HEK293 (cell line): ENCODE measurements around the gene EFCAB9.

Experiments used
- CTCF ChIA-PET: fragments of 350-600 bp; formaldehyde crosslinking; extraction: SDS; loops from one replicate; lab custom pipeline; 2021; ENCODE audit warnings: antibody characterized with exemption; lab: Yijun Ruan, JAX
- POLR2A ChIA-PET: fragments of 300-600 bp; formaldehyde crosslinking; extraction: SDS; loops from one replicate; lab custom pipeline; 2020; ENCODE audit warnings: antibody characterized with exemption, inconsistent platforms; lab: Yijun Ruan, JAX
- H3K27ac ChIP-seq: fragments of 200-500 bp; sonication (Bioruptor generic); 2 replicates; pipeline ENCODE4 v1.5.1; 2014; ENCODE audit warnings: low read depth, low read length, control low read depth, inconsistent platforms; ENCODE audit errors: extremely low read depth
- H3K36me3 ChIP-seq, 2 experiments: fragments of 200-500 bp in 1 of 2; sonication (Bioruptor generic) in 1 of 2; 1 replicate in 1 of 2; 2 replicates in 1 of 2; pipeline ENCODE4 v1.5.1; 2014 to 2017; ENCODE audit warnings: inconsistent platforms in 2 of 2, low read length in 2 of 2; ENCODE audit not compliant: control insufficient read depth in 2 of 2, insufficient read depth in 1 of 2
- H3K4me1 ChIP-seq: fragments of 200-500 bp; sonication (Bioruptor generic); 2 replicates; pipeline ENCODE4 v1.5.1; 2014; ENCODE audit warnings: mild to moderate bottlenecking, low read length, inconsistent platforms; ENCODE audit not compliant: control insufficient read depth, insufficient read depth
- H3K4me3 ChIP-seq: 2 replicates; pipeline ENCODE4 v1.5.1; 2011; ENCODE audit warnings: low read depth, mild to moderate bottlenecking, control low read depth, low read length, moderate library complexity
- H3K9me3 ChIP-seq: fragments of 200-500 bp; sonication (Bioruptor generic); 2 replicates; pipeline ENCODE4 v1.5.1; 2014; ENCODE audit warnings: low read depth, low read length, inconsistent platforms; ENCODE audit not compliant: control insufficient read depth, insufficient read depth
- EGR2 ChIP-seq: fragments of 450-650 bp; formaldehyde crosslinking; IDR thresholded peaks from 2 replicates; pipeline ENCODE4 v1.5.1; 2016; ENCODE audit warnings: low read depth, missing biosample characterization, missing genetic modification characterization
- GFI1B ChIP-seq: fragments of 450-650 bp; formaldehyde crosslinking; IDR thresholded peaks from 2 replicates; pipeline ENCODE4 v1.5.1; 2016; ENCODE audit warnings: missing biosample characterization, missing genetic modification characterization
- GLI4 ChIP-seq: fragments of 450-650 bp; formaldehyde crosslinking; IDR thresholded peaks from 2 replicates; pipeline ENCODE4 v1.5.1; 2016; ENCODE audit warnings: missing biosample characterization, missing genetic modification characterization
- GLIS2 ChIP-seq: fragments of 450-650 bp; formaldehyde crosslinking; IDR thresholded peaks from 2 replicates; pipeline ENCODE4 v1.5.1; 2016; ENCODE audit warnings: missing biosample characterization, missing genetic modification characterization
- KLF1 ChIP-seq: fragments of 450-650 bp; formaldehyde crosslinking; IDR thresholded peaks from 2 replicates; pipeline ENCODE4 v1.5.1; 2016; ENCODE audit warnings: missing biosample characterization, missing genetic modification characterization
- MYNN ChIP-seq: fragments of 450-650 bp; formaldehyde crosslinking; IDR thresholded peaks from 2 replicates; pipeline ENCODE4 v1.5.1; 2016; ENCODE audit warnings: missing biosample characterization, missing genetic modification characterization, borderline replicate concordance
- WT1 ChIP-seq: fragments of 450-650 bp; formaldehyde crosslinking; IDR thresholded peaks from 2 replicates; pipeline ENCODE4 v1.5.1; 2016; ENCODE audit warnings: missing biosample characterization, missing genetic modification characterization
- ZBTB21 ChIP-seq: fragments of 450-650 bp; formaldehyde crosslinking; IDR thresholded peaks from 2 replicates; pipeline ENCODE4 v1.5.1; 2017; ENCODE audit warnings: missing biosample characterization, missing genetic modification characterization
- ZBTB48 ChIP-seq: fragments of 450-650 bp; formaldehyde crosslinking; IDR thresholded peaks from 2 replicates; pipeline ENCODE4 v1.5.1; 2016; ENCODE audit warnings: missing biosample characterization, missing genetic modification characterization
- ZFP37 ChIP-seq: fragments of 450-650 bp; formaldehyde crosslinking; IDR thresholded peaks from 2 replicates; pipeline ENCODE4 v1.5.1; 2016; ENCODE audit warnings: missing biosample characterization, missing genetic modification characterization
- ZIC2 ChIP-seq: fragments of 450-650 bp; formaldehyde crosslinking; IDR thresholded peaks from 2 replicates; pipeline ENCODE4 v1.5.1; 2016; ENCODE audit warnings: missing biosample characterization, missing genetic modification characterization
- ZNF138 ChIP-seq: fragments of 450-650 bp; formaldehyde crosslinking; IDR thresholded peaks from 2 replicates; pipeline ENCODE4 v1.5.1; 2016; ENCODE audit warnings: missing biosample characterization, missing genetic modification characterization, borderline replicate concordance
- ZNF155 ChIP-seq: fragments of 450-650 bp; formaldehyde crosslinking; IDR thresholded peaks from 2 replicates; pipeline ENCODE4 v1.5.1; 2016; ENCODE audit warnings: missing biosample characterization, missing genetic modification characterization
- ZNF16 ChIP-seq: fragments of 450-650 bp; formaldehyde crosslinking; IDR thresholded peaks from 2 replicates; pipeline ENCODE4 v1.5.1; 2016; ENCODE audit warnings: low read depth, missing biosample characterization, missing genetic modification characterization
- ZNF169 ChIP-seq: fragments of 450-650 bp; formaldehyde crosslinking; IDR thresholded peaks from 2 replicates; pipeline ENCODE4 v1.5.1; 2016; ENCODE audit warnings: missing biosample characterization, missing genetic modification characterization
- ZNF175 ChIP-seq: fragments of 450-650 bp; formaldehyde crosslinking; IDR thresholded peaks from 2 replicates; pipeline ENCODE4 v1.5.1; 2016; ENCODE audit warnings: missing biosample characterization, missing genetic modification characterization
- ZNF274 ChIP-seq, 2 experiments: fragments of 200-500 bp in 1 of 2; fragments of 450-650 bp in 1 of 2; sonication (Bioruptor generic) in 1 of 2; formaldehyde crosslinking in 1 of 2; IDR thresholded peaks; 2 replicates each; pipeline versions ENCODE4 v1.5.1 to v1.6.1; 2014 to 2016; ENCODE audit warnings: borderline replicate concordance in 1 of 2, inconsistent platforms in 1 of 2, low read length in 1 of 2, missing biosample characterization in 1 of 2, missing genetic modification characterization in 1 of 2
- ZNF341 ChIP-seq: fragments of 450-650 bp; formaldehyde crosslinking; IDR thresholded peaks from 2 replicates; pipeline ENCODE4; 2016; ENCODE audit warnings: low read depth, missing biosample characterization, missing genetic modification characterization
- ZNF426 ChIP-seq: fragments of 450-650 bp; formaldehyde crosslinking; IDR thresholded peaks from 2 replicates; pipeline ENCODE4 v1.5.1; 2017; ENCODE audit warnings: missing biosample characterization, missing genetic modification characterization, mild to moderate bottlenecking, inconsistent platforms, moderate library complexity
- ZNF521 ChIP-seq: fragments of 450-650 bp; formaldehyde crosslinking; IDR thresholded peaks from 2 replicates; pipeline ENCODE4 v1.5.1; 2017; ENCODE audit warnings: missing biosample characterization, mild to moderate bottlenecking, missing genetic modification characterization
- ZNF530 ChIP-seq: fragments of 450-650 bp; formaldehyde crosslinking; IDR thresholded peaks from 2 replicates; pipeline ENCODE4 v1.5.1; 2016; ENCODE audit warnings: low read depth, missing biosample characterization, missing genetic modification characterization
- ZNF623 ChIP-seq: fragments of 450-650 bp; formaldehyde crosslinking; IDR thresholded peaks from 2 replicates; pipeline ENCODE4 v1.5.1; 2016; ENCODE audit warnings: missing biosample characterization, missing genetic modification characterization
- ZNF664 ChIP-seq: fragments of 450-650 bp; formaldehyde crosslinking; IDR thresholded peaks from 2 replicates; pipeline ENCODE4 v1.5.1; 2016; ENCODE audit warnings: missing biosample characterization, missing genetic modification characterization
- TF ChIP-seq, protein P1 (sequence below): fragments of 450-650 bp; formaldehyde crosslinking; IDR thresholded peaks from 2 replicates; pipeline ENCODE4 v1.5.0; 2017; ENCODE audit warnings: missing biosample characterization, missing genetic modification characterization, borderline replicate concordance
- TF ChIP-seq, protein P2 (sequence below): fragments of 450-650 bp; formaldehyde crosslinking; IDR thresholded peaks from 2 replicates; pipeline ENCODE4 v1.5.1; 2017; ENCODE audit warnings: missing biosample characterization, missing genetic modification characterization
- TF ChIP-seq, protein P3 (sequence below): fragments of 450-650 bp; formaldehyde crosslinking; IDR thresholded peaks from 2 replicates; pipeline ENCODE4 v1.5.1; 2016; ENCODE audit warnings: missing biosample characterization, missing genetic modification characterization

EFCAB9 gene

DNA sequence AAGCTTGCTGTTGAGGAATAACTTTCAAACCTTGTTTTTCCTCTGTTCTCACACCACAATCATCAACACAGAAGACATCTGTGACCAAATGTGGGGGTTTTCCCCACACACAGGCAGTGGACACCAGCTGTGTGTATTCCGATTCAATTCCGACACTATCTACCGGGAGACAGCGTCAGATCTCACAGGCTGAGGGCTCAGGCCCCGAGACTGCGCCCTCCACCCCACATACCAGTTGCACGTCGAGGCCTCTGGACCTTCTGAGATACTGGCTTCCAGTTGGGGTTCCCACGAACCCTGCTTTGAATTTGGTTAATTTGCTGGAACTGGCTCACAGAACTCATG lies 47.3 kb upstream of the EFCAB9 start:
- no peak for TF ChIP-seq EGR2
- TF ChIP-seq ZNF341 (tag by site-specific recombination): no peak
- TF ChIP-seq KLF1 (tag by site-specific recombination): no peak
- TF ChIP-seq, protein P1, sequence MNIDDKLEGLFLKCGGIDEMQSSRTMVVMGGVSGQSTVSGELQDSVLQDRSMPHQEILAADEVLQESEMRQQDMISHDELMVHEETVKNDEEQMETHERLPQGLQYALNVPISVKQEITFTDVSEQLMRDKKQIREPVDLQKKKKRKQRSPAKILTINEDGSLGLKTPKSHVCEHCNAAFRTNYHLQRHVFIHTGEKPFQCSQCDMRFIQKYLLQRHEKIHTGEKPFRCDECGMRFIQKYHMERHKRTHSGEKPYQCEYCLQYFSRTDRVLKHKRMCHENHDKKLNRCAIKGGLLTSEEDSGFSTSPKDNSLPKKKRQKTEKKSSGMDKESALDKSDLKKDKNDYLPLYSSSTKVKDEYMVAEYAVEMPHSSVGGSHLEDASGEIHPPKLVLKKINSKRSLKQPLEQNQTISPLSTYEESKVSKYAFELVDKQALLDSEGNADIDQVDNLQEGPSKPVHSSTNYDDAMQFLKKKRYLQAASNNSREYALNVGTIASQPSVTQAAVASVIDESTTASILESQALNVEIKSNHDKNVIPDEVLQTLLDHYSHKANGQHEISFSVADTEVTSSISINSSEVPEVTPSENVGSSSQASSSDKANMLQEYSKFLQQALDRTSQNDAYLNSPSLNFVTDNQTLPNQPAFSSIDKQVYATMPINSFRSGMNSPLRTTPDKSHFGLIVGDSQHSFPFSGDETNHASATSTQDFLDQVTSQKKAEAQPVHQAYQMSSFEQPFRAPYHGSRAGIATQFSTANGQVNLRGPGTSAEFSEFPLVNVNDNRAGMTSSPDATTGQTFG (tag by site-specific recombination): no peak
- TF ChIP-seq, protein P2, sequence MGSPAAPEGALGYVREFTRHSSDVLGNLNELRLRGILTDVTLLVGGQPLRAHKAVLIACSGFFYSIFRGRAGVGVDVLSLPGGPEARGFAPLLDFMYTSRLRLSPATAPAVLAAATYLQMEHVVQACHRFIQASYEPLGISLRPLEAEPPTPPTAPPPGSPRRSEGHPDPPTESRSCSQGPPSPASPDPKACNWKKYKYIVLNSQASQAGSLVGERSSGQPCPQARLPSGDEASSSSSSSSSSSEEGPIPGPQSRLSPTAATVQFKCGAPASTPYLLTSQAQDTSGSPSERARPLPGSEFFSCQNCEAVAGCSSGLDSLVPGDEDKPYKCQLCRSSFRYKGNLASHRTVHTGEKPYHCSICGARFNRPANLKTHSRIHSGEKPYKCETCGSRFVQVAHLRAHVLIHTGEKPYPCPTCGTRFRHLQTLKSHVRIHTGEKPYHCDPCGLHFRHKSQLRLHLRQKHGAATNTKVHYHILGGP (tag by site-specific recombination): no peak
- TF ChIP-seq ZNF521 (tag by site-specific recombination): no peak
- no peak for TF ChIP-seq ZNF16 (tag by site-specific recombination)
- TF ChIP-seq MYNN: no peak
- no peak for TF ChIP-seq ZNF530 (tag by site-specific recombination)
- Histone ChIP-seq H3K27ac (no peak overlapping the region), H3K36me3 (peaks cover 0 to 7% of the 10 kb centered on the region in 2 experiments; a peak in 1 of 3 replicates), H3K9me3 (no peaks in the 10 kb centered on the region), H3K4me1 (peaks cover under 1% of the 10 kb centered on the region; the same call in 1 of the 2 replicates), H3K4me3 (no peak overlapping the region)
- CTCF ChIA-PET: interaction anchor here (1.3 kb wide), 1 partner anchor 9 kb away, joined by 3 read pairs; no protein-coding TSS in a partner anchor
- POLR2A ChIA-PET: no interaction called here

DNA sequence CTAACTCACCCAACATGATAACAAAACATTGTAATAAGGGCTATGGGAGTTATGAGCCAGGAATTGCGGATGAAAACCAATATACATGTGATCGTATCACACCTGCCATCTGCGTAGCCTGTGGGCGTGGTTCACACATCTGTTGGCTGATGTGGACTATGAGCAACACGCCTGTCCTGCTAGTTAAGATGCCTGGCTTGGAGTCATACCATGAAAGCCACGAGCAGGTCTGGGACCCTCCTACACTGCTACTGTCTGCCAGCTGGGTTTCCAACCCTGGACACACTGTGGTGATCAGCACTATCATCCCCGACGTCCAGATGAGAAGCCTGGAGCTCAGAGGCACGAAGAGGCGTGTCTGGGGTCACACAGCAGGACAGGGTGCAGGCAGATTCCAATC lies 46.1 kb upstream of the EFCAB9 start:
- ChIA-PET CTCF (no interaction called here), POLR2A (no interaction called here)
- Histone ChIP-seq H3K27ac (no peak overlapping the region), H3K4me1 (no peaks in the 10 kb centered on the region), H3K36me3 (peaks cover 0 to 7% of the 10 kb centered on the region in 2 experiments; a peak in 1 of 3 replicates), H3K4me3 (no peak overlapping the region), H3K9me3 (no peaks in the 10 kb centered on the region)
- TF ChIP-seq ZNF274 (IDR thresholded peaks at IDR 0.05; ENCODE audit: low read length): no peak
- no peak for TF ChIP-seq ZNF274 (tag by site-specific recombination; IDR thresholded peaks at IDR 0.05; ENCODE audit: borderline replicate concordance)
- TF ChIP-seq ZNF169 (tag by site-specific recombination): no peak
- TF ChIP-seq ZIC2 (tag by site-specific recombination): no peak
- TF ChIP-seq ZNF426 (tag by site-specific recombination): no peak
- no peak for TF ChIP-seq GFI1B
- no peak for TF ChIP-seq ZNF138 (tag by site-specific recombination)
- TF ChIP-seq GLI4: no peak
- TF ChIP-seq ZNF341 (tag by site-specific recombination): no peak
- TF ChIP-seq ZBTB21 (tag by site-specific recombination): no peak
- no peak for TF ChIP-seq ZNF175 (tag by site-specific recombination)
- TF ChIP-seq ZNF623: no peak
- no peak for TF ChIP-seq ZFP37 (tag by site-specific recombination)
- TF ChIP-seq GLIS2: no peak
- TF ChIP-seq, protein P3, sequence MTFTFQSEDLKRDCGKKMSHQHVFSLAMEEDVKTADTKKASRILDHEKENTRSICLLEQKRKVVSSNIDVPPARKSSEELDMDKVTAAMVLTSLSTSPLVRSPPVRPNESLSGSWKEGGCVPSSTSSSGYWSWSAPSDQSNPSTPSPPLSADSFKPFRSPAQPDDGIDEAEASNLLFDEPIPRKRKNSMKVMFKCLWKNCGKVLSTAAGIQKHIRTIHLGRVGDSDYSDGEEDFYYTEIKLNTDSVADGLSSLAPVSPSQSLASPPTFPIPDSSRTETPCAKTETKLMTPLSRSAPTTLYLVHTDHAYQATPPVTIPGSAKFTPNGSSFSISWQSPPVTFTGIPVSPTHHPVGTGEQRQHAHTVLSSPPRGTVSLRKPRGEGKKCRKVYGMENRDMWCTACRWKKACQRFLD (tag by site-specific recombination): no peak
- no peak for TF ChIP-seq WT1 (tag by site-specific recombination)
- no peak for TF ChIP-seq ZBTB48
- no peak for TF ChIP-seq ZNF155 (tag by site-specific recombination)
- TF ChIP-seq ZNF664: no peak
